ENCODE data around the gene AJM1.

DNA sequence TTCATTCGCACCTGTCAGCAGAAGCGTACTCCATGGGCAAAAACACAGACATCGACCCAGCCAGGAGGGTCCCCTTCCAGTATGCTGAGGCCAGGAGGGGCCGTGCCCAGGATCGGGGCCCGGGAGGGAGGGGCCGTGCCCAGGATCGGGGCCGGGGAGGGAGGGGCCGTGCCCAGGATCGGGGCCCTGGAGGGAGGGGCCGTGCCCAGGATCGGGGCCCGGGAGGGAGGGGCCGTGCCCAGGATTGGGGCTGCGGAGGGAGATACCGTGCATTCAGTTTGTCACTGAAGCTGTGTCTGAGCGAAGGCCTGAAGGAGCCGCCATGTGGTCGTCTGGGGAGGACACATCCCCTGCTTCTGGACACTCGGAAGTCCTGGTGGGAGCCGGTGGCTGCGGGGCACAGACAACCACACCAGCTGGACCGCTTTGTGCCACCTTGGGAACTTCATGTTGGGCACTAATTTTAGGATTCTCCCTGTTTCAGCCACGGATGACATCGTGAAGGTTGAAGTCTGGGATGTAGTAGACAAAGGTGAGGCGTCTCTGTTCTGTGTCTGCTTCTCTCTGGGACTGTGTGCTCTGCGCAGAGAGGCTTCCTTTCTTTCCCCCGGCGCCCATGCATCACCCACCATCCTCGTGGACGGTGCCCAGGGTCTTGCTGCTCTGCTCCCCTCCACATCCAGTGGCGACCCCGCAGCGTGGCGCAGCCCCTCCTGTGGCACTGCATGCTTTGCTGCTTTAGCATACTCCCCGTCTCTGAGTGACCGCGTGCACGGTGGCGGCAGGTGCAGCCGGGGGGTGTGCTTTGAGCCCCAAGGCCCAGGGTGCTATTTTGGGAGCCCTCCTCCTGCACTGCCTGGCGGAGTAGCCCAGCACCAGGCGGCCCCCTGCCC is 16.7 kb upstream of the AJM1 start:
- TF ChIP-seq POLR2A (IDR thresholded peaks at IDR 0.05; ENCODE audit: low read depth, low read length) = no peak
- no peak for TF ChIP-seq POLR2AphosphoS5 (IDR thresholded peaks at IDR 0.05; ENCODE audit: low read depth, low read length)
- TF ChIP-seq TAF1 (IDR thresholded peaks at IDR 0.05; ENCODE audit: borderline replicate concordance, low read depth, low read length) = no peak
